K562 (cell line): Measurements from ENCODE around the gene TRAPPC13. TPM values are rescaled to one million over a fixed set of nuclear protein-coding genes. Genes with fewer than 3 reads are reported as not detected.

Experiments used
- CBX1 ChIP-seq: sonication (generic); IDR thresholded peaks from 2 replicates; pipeline ENCODE4 v1.6.1; 2016; ENCODE audit warnings: antibody characterized with exemption, low read depth, mild to moderate bottlenecking
- PHF21A ChIP-seq: fragments of 450-650 bp; IDR thresholded peaks from 2 replicates; pipeline ENCODE4 v1.6.1; 2017; ENCODE audit warnings: low read depth, borderline replicate concordance
- PPARD ChIP-seq: fragments of 250-450 bp; sonication (Bioruptor Pico); IDR thresholded peaks from 2 replicates; pipeline ENCODE4 v1.8.0; 2022; ENCODE audit warnings: inconsistent platforms, mild to moderate bottlenecking, moderate library complexity
- ZNF764 ChIP-seq: fragments of 250-450 bp; sonication (Bioruptor Pico); IDR thresholded peaks from 2 replicates; pipeline ENCODE4 v1.4.0; 2020; ENCODE audit warnings: low read depth, mild to moderate bottlenecking, moderate library complexity
- polyA plus RNA-seq, 8 experiments: library from polyadenylated mRNA; depleted of rRNA in 4 of 8; stranded (reverse) in 5 of 8; unstranded in 3 of 8; fragments of >200 nt; fragmentation: Nextera tagmentation in 2 of 8; fragmentation: Illumina TruSeq in 1 of 8; extraction: Ambion mirVana in 2 of 8; extraction: Trizol in 1 of 8; gene quantifications; 2 replicates each; pipeline versions ENCODE4 v1.2.1 to v1.2.3, GENCODE V29; 2011 to 2014; ENCODE audit warnings: inconsistent platforms in 1 of 8, missing spikeins in 1 of 8
- total RNA-seq, 7 experiments: library from RNA; depleted of rRNA in 6 of 7; stranded (reverse); fragments of >200 nt in 6 of 7; fragmentation: Illumina TruSeq in 2 of 7; extraction: Trizol in 2 of 7; gene quantifications; 2 replicates each; pipeline versions ENCODE4 v1.2.1 to v1.2.3, GENCODE V29; 2011 to 2021; ENCODE audit warnings: low replicate concordance in 1 of 7
- TF ChIP-seq, protein P1 (sequence below): sonication (generic); formaldehyde crosslinking; IDR thresholded peaks from 2 replicates; pipeline ENCODE4 v1.8.0; 2023; ENCODE audit warnings: mild to moderate bottlenecking, missing genetic modification reagents
- TF ChIP-seq, protein P2 (sequence below): fragments of 250-450 bp; sonication (Bioruptor Pico); IDR thresholded peaks from 2 replicates; pipeline ENCODE4 v1.5.1; 2021; ENCODE audit warnings: mild to moderate bottlenecking
- TF ChIP-seq, protein P3 (sequence below): fragments of 450-650 bp; formaldehyde crosslinking; IDR thresholded peaks from 2 replicates; pipeline ENCODE4 v1.4.0; 2020; ENCODE audit warnings: mild to moderate bottlenecking, mixed read lengths
- TF ChIP-seq, protein P4 (sequence below): fragments of 250-450 bp; sonication (Bioruptor Pico); IDR thresholded peaks from 2 replicates; pipeline ENCODE4 v1.4.0; 2020
- TF ChIP-seq, protein P5 (sequence below): fragments of 250-450 bp; sonication (Bioruptor Pico); IDR thresholded peaks from 2 replicates; pipeline ENCODE4 v1.5.0; 2020; ENCODE audit warnings: mild to moderate bottlenecking, borderline replicate concordance

TRAPPC13 gene
- total and polyA plus RNA-seq, 9 of the 15 experiments (the other 6 are each of a cell fraction or from before 2014, with no cell fraction given): 16.2 to 43.8 (median 24.0) TPM

DNA sequence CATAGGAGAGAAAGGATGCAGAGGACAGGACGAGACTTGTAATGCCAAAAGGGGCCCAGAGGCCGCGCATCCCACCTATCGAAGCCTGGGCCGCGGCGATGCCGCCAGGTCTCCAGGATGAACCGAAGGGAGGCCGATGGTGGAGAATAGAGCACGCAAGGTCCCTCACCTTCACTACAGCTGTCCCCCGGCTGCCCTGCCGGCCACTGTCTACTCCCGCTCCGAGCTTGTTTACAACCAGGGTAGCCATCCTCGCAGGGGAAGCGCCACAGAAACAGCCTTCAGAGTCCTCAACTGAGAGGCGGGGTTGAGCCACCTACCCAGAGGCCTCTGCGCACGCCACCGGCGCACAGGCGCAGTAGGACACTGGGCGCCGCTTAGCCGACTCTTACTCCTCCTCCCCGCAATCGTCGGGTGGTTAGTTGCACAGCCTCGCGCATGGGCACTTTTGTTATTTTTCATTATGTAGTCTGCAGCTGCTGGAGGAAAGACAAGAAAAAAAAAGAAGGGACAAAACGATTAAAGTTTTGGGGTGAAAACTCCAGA lies 729 bp upstream of the TRAPPC13 start, which contains the start of gene TRIM23 (continued):
- no peak for TF ChIP-seq PPARD (CRISPR knock-in tag)
- no peak for TF ChIP-seq ZNF764 (CRISPR knock-in tag)
- TF ChIP-seq, protein P1, sequence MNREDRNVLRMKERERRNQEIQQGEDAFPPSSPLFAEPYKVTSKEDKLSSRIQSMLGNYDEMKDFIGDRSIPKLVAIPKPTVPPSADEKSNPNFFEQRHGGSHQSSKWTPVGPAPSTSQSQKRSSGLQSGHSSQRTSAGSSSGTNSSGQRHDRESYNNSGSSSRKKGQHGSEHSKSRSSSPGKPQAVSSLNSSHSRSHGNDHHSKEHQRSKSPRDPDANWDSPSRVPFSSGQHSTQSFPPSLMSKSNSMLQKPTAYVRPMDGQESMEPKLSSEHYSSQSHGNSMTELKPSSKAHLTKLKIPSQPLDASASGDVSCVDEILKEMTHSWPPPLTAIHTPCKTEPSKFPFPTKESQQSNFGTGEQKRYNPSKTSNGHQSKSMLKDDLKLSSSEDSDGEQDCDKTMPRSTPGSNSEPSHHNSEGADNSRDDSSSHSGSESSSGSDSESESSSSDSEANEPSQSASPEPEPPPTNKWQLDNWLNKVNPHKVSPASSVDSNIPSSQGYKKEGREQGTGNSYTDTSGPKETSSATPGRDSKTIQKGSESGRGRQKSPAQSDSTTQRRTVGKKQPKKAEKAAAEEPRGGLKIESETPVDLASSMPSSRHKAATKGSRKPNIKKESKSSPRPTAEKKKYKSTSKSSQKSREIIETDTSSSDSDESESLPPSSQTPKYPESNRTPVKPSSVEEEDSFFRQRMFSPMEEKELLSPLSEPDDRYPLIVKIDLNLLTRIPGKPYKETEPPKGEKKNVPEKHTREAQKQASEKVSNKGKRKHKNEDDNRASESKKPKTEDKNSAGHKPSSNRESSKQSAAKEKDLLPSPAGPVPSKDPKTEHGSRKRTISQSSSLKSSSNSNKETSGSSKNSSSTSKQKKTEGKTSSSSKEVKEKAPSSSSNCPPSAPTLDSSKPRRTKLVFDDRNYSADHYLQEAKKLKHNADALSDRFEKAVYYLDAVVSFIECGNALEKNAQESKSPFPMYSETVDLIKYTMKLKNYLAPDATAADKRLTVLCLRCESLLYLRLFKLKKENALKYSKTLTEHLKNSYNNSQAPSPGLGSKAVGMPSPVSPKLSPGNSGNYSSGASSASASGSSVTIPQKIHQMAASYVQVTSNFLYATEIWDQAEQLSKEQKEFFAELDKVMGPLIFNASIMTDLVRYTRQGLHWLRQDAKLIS: no peak
- TF ChIP-seq PHF21A: no peak
- TF ChIP-seq, protein P2, sequence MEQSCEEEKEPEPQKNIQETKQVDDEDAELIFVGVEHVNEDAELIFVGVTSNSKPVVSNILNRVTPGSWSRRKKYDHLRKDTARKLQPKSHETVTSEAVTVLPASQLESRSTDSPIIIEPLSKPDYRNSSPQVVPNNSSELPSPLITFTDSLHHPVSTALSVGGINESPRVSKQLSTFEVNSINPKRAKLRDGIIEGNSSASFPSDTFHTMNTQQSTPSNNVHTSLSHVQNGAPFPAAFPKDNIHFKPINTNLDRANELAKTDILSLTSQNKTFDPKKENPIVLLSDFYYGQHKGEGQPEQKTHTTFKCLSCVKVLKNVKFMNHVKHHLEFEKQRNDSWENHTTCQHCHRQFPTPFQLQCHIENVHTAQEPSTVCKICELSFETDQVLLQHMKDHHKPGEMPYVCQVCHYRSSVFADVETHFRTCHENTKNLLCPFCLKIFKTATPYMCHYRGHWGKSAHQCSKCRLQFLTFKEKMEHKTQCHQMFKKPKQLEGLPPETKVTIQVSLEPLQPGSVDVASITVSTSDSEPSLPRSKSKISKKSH (CRISPR knock-in tag): no peak
- TF ChIP-seq, protein P3, sequence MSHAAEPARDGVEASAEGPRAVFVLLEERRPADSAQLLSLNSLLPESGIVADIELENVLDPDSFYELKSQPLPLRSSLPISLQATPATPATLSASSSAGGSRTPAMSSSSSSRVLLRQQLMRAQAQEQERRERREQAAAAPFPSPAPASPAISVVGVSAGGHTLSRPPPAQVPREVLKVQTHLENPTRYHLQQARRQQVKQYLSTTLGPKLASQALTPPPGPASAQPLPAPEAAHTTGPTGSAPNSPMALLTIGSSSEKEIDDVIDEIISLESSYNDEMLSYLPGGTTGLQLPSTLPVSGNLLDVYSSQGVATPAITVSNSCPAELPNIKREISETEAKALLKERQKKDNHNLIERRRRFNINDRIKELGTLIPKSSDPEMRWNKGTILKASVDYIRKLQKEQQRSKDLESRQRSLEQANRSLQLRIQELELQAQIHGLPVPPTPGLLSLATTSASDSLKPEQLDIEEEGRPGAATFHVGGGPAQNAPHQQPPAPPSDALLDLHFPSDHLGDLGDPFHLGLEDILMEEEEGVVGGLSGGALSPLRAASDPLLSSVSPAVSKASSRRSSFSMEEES (CRISPR knock-in tag): no peak
- TF ChIP-seq CBX1: no peak
- TF ChIP-seq, protein P4, sequence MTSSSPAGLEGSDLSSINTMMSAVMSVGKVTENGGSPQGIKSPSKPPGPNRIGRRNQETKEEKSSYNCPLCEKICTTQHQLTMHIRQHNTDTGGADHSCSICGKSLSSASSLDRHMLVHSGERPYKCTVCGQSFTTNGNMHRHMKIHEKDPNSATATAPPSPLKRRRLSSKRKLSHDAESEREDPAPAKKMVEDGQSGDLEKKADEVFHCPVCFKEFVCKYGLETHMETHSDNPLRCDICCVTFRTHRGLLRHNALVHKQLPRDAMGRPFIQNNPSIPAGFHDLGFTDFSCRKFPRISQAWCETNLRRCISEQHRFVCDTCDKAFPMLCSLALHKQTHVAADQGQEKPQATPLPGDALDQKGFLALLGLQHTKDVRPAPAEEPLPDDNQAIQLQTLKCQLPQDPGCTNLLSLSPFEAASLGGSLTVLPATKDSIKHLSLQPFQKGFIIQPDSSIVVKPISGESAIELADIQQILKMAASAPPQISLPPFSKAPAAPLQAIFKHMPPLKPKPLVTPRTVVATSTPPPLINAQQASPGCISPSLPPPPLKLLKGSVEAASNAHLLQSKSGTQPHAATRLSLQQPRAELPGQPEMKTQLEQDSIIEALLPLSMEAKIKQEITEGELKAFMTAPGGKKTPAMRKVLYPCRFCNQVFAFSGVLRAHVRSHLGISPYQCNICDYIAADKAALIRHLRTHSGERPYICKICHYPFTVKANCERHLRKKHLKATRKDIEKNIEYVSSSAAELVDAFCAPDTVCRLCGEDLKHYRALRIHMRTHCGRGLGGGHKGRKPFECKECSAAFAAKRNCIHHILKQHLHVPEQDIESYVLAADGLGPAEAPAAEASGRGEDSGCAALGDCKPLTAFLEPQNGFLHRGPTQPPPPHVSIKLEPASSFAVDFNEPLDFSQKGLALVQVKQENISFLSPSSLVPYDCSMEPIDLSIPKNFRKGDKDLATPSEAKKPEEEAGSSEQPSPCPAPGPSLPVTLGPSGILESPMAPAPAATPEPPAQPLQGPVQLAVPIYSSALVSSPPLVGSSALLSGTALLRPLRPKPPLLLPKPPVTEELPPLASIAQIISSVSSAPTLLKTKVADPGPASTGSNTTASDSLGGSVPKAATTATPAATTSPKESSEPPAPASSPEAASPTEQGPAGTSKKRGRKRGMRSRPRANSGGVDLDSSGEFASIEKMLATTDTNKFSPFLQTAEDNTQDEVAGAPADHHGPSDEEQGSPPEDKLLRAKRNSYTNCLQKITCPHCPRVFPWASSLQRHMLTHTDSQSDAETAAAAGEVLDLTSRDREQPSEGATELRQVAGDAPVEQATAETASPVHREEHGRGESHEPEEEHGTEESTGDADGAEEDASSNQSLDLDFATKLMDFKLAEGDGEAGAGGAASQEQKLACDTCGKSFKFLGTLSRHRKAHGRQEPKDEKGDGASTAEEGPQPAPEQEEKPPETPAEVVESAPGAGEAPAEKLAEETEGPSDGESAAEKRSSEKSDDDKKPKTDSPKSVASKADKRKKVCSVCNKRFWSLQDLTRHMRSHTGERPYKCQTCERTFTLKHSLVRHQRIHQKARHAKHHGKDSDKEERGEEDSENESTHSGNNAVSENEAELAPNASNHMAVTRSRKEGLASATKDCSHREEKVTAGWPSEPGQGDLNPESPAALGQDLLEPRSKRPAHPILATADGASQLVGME: peak; percentile 82
- TF ChIP-seq, protein P5, sequence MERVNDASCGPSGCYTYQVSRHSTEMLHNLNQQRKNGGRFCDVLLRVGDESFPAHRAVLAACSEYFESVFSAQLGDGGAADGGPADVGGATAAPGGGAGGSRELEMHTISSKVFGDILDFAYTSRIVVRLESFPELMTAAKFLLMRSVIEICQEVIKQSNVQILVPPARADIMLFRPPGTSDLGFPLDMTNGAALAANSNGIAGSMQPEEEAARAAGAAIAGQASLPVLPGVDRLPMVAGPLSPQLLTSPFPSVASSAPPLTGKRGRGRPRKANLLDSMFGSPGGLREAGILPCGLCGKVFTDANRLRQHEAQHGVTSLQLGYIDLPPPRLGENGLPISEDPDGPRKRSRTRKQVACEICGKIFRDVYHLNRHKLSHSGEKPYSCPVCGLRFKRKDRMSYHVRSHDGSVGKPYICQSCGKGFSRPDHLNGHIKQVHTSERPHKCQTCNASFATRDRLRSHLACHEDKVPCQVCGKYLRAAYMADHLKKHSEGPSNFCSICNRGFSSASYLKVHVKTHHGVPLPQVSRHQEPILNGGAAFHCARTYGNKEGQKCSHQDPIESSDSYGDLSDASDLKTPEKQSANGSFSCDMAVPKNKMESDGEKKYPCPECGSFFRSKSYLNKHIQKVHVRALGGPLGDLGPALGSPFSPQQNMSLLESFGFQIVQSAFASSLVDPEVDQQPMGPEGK (CRISPR knock-in tag): no peak
